NCI-H510A treated with DMSO at 0.1 percent for 48 hours (cell line): ENCODE data around the gene PDGFD.
A peak's percentile ranks its signal among the peaks of the same experiment; 100 is the strongest.

ENCODE experiments used
- DNase-seq: peaks from one replicate; lab custom pipeline; 2025; lab: John Stamatoyannopoulos, UW

Gene PDGFD

DNA sequence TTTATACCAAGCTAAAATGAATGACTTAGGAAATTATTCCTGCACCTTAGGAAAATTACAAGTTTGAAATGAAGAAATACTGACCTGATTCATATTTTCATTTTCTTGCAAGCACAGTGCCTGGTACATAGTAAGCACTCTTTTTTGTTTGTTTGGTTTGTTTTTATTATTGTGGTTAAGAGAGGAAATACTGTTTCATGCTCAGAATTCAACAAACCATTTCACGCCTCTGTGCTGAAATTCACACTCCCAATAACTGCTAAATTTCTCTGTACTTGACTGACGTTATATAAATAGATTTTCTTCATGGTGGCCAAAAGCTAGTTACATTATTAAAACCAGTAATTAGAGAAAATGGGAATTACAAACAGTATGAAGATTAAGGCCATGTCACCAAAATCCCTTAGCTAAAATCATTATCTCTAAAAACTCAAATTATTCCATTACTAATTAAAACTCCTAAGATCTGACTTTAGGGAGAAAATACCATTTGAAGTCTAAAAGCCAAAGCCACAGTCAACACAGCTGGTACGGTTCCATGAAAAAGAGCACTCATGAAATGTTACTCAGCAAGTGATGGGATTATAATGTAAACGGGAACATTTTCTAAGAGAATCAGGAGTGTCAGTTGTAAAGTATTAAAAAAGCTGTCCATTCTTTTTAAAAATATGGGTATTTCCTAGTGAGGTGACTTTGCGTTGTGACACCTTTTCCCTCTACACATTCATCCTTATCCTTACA is 205.3 kb downstream of the PDGFD start:
- DNase-seq, result no peak

DNA sequence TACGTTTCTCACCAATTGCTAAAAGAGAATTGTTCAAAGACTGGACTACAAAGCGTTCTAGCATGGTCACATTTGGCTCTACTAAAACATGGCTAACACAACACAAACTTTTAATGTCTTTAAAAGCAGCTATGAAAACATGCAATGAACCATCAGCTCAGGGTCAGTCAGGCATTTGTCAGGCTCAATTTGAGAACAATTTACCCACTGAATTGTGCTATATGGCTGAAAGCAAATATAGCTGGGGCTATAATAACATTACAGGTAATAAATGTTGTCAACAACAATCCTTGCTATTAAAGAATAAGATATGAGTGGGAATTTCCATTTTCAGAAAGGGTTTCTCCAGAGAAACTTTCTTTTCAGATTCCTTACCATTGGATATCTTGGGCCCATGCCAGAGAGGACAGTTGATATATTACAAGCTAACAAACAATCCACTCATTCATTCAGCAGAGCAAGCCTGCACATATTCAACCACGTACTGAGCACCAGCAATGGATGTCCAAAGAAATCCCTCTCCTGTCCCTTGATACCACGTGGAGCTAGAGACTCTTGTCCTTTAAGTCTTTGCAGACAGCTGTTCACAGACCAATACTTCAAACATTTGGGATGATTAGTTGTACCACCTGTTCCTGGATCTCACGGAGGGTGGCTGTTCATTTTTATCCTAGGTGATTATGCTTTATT is 210.0 kb downstream of the PDGFD start:
- DNase-seq, result peak; percentile 54

DNA sequence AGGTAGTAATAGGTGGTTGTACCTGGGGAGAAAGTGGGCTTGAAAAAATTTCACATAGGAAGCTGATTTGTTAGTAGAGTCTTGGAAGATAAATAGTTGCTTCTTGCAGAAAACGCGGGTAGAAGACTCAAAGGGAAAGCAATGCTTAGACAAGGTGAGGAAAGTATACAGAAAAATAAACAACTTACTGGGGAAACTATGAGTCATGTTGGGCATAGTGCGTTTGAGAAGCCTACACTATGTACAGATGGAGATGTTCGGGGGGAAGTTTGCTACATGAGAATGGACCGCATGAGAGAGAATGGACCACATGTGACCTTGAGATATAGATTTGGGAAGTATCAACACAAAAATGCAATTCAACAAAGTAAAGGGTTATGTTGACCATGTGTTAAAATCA is 214.2 kb downstream of the PDGFD start:
- DNase-seq, result no peak

DNA sequence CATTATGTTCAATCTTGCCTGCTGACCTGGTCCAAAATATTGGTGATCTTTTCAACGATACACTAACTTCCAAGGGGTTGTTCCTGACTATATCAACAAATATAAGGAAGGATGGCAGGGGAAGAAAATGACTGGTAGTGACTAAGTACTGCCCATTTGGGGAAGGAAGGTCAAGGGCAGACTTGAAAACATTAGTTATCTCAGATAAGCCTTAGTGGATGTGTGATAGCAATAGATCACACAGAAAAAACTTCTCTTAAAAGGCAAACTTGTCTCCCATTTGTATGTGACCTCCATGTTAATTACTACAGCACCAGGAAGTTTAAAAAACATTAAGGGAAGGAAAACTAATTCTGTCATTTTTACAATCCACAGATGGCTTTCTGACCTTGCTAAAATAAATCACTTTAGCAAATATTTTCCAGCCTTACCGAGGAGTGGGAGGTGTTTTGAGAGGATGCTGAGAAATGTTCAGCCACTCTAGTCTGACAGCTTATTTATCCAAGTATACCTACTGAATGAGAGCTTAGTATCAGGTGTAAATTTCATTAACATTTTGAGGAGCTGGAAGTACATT is 215.7 kb downstream of the PDGFD start:
- DNase-seq, result no peak

DNA sequence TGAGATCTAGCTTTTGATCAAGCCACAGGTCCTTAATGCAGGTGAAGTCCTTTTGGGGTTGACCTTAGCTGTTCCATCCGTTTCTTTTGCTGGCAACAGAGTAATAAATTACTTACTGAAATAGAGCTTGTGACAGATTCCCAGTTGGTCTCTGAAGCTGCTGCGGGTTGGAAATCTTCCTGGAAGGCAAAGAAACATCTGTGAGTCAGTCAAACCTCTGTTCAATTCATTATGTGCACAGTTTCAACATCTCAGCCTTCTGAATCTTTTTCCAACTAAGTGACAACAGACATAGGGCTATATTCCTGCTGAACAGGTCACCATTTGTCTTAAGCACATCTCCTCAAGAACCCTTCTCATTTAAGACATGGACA is 216.4 kb downstream of the PDGFD start:
- DNase-seq, result peak; percentile 17

DNA sequence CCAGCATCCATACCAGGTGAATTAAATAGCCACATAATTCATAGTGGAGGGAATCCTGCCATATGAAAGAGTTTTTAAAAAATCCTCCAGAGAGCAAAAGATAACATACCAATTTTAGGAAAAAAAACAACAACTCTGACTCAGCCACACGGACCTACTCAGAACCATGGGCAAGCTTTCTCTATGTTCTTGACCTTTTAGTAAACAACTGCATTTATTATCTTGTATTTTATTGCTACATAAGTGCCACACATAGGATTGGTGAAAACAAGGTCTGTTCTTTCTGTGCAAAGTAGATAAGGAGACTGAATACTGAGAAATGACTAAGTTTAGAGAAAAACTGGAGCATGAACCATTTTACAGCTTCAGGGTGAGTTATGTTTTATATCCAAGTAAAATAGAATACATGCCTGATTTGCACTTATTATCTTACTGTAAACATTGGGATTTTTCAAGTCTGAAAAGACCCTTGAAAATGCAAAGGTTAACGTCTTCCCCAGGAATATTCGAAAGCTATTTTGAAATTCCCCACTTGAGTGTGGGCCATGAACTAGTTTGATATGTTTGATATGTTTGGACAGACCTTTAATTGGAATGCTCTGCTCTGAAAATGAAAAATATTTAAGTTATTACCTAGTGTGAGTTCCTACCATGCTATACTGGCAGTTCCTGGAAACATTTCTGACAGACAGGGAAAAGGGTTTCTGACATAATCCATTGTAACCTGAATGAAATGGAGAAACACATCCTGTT is 217.0 kb downstream of the PDGFD start:
- no peak for DNase-seq

DNA sequence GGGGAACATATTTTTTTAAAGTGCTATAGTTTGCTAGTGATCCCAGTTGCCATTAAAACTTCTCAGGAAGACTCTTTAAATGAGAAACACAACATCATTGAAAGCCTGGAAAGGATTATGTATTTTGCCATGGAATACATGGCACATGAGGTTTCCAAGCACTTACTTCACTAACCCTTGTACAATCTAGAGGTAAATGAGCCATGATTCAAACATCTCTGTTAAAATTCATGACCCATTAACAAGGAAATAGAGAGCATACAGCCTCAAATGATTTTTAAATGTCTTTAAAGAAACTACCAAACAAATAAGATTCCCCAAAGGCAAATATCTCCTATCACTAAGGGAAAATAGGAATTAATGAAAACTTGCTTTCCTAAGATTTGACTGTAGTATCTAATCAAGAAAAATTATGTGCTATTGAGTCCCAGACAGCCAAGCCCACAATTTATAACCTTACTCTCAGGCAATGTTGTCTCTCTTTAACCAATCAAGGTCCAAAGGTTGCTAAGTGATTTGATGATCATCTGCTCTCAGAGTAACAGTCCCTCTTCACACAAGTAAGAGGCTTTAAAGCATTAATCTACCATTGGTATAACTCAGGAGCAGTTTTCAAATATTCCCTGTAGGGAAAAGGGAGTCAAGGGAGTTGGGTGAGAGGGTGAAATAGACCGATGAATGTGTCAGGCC is 219.6 kb downstream of the PDGFD start:
- DNase-seq, result peak; percentile 19

DNA sequence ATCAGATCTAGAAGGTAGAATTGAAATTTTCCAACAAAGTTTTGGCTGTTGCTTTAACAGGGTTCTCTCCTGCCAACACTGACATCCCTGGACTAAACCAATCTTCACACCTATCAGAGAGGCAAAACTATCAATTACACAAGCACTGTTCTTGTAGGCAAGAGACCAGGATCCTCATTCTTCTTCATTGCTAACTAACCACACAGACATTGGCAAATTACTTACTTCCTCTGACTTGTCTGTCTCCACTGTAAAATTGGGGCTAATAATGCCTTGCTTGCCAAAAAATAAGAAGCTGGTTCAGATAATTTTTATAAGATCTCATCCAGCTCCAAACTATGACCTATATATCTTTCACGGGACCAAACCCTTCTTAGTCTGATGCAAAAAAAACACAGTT is 221.3 kb downstream of the PDGFD start:
- no peak for DNase-seq

DNA sequence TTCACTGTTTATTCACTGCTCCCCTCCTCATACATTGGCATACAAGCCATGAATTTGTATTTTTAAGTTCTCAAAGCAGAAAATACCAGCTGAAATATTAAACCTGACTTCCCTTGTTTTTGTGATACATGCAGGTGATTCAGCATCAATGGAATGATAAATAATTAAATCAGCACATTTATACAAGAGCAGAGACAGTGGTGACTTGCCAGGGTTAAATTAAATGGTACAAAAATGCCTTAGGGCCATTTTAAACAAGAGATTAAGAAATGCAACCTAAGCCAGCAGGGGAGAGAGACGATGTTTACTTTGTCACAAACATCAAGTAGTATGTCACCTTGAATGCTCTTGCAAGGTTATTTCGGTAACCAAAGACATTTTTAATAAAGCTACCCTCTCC is 223.4 kb downstream of the PDGFD start:
- DNase-seq, result peak; percentile 10

DNA sequence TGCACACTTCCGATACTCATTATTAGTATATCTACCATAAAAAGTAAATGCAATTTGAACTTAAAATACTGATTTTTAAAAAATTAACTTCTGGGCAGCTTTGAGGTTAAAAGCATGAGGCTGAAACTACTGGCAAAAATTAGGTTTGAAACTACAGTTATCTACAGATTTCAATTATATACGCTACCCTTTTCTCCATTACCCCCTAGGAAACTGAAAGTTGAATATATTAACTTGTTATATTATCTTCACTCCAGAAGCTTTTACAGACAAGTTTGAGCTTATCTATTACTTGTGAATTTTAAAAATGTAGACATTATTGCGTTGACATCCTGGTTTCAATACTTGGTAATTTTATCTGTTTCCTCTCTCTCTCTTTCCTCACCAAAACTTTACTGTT is 224.3 kb downstream of the PDGFD start:
- no peak for DNase-seq

DNA sequence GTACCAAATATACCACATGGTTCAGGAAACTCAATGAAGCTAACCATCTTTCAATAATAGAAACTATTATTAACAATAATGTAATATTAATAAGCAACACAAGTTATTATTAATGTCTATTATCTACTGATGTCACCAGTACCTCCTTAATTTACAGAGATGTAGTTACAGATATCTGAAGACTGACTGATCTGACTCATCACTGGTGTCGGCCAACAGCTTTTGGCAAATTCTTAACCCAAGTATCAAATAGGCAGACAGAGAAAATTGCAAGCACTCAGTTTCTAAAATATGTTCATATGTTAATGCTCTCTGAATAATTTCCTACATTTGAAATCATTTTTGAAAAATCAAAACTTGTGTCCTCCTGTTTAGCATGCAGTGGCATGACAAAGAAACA is 227.9 kb downstream of the PDGFD start:
- DNase-seq, result no peak

DNA sequence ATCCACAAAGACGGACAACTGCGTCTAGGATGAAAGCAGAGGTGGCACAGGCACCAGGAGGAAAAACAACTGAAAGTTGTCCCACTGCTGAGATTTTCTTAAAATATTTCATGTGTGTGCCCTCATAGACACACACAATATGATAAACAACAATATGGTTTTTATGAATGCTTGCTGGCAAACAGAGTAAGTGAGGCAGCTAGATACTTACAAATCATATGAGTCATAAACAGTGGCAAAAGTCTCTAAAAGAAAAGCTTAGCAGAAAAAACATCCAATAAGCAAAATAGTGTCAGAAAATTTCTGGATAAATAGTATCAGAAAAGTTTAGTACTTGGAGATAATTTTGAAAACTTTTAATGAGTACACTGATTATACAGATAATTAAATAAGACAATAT is 228.7 kb downstream of the PDGFD start:
- DNase-seq, result no peak

DNA sequence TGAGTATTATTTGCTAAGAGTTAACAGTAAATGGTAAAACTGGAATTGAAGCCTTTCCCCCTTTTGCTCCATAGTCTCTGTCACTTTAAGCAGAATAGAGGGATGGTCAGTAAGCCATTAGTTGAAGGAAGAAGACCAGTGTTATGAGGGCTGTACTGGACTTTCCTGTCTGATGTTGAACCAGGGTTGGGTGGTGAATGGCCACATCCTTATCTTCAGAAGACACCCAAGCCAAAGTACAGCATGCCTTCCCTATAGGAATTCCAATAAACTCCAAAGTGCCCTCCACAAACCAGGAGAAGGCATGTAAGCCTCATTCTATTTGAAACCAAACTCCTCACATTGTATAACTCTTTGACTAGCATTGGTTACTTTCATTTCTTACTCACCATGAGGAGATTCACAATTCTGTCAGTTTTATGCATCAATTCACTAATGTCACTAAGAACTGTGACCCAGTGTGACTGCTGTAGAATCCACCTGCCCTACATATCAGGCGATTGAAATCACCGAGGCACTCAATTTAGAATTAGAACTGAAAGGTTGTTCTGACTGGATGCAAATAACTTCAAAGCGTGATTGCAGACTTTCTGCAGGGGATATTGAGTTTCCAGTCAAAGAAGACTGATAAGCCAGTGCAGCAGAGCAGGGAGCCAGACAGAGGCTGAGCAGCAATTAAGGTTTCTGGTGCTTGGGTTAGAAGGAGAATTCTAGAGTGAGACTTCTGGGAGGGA is 234.6 kb downstream of the PDGFD start:
- DNase-seq, result no peak

DNA sequence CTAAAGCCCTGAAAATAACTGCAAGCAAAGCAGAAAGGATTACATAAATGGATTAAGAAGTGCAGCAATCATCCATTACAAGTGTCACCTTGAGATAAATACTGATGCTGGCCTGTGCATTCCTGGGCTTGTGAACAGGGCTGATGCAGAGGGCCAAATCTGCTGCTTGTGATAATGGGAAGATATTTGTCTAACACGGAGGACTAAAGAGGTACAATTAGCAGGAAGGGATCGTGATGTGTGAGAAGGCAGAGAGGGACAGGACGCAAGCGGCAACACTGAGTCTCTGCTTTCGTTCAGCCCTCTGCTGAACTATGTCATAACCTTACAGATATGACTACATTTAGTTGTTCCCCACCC is 235.2 kb downstream of the PDGFD start:
- no peak for DNase-seq

DNA sequence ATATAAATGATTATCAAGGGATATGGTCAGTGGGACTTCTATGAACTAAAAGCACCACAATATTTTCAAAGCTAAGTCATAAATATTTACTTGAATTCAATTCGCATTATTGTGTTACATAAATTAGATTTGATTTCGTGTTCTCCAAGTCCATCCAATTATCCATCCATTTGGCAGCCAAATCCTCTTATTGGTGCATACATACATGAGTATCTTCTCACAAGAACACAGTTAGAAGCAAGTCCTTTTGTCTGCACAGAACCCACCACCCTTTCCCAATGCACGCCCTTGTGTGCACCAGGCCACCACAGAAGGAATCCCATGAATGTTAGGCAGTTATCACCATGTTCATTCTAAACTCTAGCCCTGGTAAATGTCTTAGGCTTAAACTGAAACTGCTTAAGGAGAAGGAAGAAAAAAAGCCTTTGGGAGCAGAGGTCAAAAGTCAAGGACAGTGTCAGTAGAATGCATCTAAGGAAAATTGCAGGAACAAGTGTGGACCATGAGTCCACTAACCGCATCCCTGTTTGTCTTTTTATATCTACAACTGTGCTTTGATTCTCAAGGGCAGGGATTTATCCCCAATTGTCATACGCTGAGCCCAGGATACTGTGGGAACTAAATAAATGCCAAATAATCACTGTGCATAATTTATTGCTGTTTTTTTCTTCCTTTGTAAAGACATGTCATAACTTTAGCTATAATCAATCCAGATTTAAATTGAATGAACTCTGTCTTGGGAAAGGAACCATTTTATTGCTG is 235.7 kb downstream of the PDGFD start:
- no peak for DNase-seq

DNA sequence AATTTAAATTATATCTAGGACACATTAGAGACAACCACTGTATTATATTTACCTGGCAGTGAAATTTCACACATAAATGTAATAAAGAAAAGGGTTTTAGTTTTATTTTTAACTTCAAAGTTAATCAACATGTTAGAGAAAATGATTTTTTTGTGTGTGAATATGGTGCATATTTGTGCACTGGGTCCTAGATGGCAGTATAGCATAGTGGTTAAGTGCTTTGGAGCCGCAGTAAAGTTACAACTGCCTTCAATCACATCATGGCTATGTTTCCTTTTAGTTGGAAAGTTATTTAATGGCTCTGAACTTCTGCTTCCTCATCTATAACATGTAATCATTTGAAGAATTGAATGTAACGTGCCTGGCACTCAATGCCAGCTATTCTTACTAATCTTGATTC is 236.4 kb downstream of the PDGFD start:
- peak; percentile 46 for DNase-seq

DNA sequence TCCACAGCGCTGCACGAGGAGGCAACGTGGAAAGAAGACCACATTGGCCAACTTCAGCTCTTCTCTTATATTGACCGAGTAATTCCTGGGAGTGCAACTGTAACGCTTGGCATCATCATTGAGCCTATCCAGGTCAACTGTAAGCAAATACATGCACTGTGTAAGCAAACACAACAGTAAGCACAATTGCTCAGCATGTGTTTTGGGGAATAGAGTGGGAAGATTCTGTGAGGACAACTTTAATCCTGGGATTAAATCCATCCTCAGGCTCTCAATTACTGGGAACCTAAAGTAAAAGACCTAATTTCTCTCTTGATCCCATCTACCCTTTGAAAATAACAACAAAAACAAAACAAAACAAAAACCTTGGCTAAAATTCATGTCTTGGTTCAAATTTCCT is 237.0 kb downstream of the PDGFD start:
- no peak for DNase-seq

DNA sequence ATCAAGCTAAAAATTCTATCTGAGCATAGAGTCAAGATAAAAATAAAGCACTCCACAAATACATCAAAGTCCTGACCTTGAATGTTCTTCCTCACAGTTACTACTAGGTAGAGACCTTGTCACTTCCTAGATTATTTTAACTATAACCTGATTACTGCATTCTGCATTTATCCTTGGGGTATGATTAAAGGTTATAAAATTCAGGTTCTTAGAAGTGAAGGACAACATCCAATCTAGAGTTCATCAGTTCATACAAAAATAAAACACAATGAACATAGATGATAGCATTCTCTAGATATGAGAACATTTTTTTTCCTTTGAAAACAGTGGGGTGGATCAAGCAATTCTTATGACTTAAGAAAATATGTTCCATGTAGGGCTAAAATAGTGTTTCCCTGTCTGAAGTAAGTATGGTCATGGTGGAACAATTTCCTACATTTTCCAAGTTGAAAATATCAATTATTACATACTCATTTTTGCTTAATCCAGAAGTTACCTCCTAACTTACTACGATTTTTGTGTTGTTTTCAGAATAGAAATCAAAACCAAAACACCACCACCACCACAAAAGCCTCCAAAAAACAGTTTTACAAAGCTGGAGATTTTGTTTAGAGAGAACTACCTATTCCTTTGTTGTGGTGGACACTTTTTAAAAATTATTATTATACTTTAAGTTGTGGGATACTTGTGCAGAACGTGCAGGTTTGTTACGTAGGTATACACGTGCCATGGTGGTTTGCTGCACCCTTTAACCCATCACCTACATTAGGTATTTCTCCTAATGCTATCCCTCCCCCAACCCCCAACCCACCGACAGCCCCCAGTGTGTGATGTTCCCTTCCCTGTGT is 239.6 kb downstream of the PDGFD start:
- no peak for DNase-seq

DNA sequence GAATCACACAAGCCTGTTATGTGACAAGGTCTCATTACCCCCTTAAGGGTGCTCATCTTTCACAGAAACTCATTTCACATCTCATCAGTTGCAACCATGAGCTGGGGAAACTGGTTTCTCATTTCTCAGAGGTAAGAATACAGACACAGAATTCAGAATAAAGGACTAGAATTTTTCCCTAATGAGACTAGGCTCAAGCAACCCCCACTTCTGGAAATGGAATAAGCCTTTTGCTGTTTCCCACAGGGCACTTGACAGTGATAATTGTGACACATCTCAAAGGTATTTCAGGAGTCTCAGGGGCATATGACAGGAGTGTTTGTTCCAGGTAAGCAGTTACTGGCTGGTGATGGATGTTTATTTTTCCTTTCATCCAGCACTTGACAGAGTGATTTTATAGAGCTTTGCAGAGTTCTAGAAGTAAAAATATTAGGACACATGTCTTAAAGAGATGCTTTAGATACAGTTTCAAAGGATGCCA is 240.5 kb downstream of the PDGFD start:
- peak; percentile 83 for DNase-seq

DNA sequence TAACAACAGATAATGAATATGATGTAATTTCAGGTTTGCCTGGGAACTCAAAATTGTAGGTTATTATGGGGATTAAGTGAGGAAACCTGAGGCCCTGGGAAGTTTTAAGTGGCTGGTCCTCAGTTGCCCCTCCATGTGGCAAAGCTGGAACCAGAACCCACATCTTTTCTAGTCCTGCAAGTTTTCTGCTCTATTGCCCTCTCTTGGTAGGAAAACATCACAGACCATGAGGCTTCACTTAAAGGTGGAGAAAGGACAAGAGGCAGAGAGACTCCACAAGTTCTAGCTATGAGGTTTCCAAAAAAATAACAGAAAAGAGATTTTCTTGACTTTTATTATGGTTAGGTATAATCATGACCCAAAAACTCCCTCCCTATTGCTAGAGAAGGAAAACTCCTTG is 243.0 kb downstream of the PDGFD start:
- no peak for DNase-seq
